GM19099 (cell line): Measurements from ENCODE around the gene HMCN1.

Experiments used
- POLR2A ChIP-seq: IDR thresholded peaks from 3 replicates; pipeline ENCODE4 v1.6.1; 2011; ENCODE audit warnings: low read depth; ENCODE audit not compliant: insufficient read length; ENCODE audit errors: extremely low read depth

The HMCN1 gene

DNA sequence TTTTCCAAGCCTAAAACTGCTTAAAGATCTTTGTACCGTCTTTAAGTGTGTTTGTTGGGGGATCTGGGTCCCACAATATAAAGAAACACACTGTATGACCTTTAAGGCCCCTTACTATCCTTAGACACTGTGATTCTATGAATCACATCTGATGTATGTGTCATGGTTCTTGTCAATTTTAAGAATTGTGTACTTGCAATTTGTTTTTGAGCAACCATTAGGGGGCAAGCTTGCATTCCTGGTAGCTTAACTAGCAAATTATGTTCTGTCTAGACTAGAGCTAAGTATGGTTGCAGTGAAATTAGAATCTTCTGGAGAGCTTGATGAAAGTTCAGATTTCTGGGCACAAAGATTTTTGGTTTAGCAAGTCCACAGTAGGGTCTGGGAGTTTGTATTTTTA lies 421.4 kb downstream of the HMCN1 start:
- no peak for TF ChIP-seq POLR2A

DNA sequence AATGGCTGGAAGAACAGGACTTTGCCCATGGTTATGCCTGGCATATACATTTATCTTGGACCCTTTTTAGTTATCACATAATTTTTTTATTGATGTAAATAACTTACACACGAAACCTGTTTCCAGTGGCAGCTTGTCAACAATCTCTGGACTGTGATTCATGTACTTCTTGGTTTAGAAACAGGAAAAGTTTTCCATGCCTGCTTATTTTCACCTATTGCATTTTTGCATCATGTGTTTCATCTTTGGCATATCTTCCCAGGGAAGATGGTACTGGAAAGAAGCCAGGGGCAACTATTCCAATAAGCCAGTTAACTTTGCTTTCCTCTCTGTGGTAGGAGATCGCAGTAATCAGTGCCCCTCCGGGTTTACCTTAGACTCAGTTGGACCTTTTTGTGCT lies 430.6 kb downstream of the HMCN1 start:
- TF ChIP-seq POLR2A, result no peak

GRCh38 chr1:186165303-186165702 lies 431.1 kb downstream of the HMCN1 start:
- no peak for TF ChIP-seq POLR2A

GRCh38 chr1:186167096-186167668 lies 433.0 kb downstream of the HMCN1 start:
- no peak for TF ChIP-seq POLR2A

DNA sequence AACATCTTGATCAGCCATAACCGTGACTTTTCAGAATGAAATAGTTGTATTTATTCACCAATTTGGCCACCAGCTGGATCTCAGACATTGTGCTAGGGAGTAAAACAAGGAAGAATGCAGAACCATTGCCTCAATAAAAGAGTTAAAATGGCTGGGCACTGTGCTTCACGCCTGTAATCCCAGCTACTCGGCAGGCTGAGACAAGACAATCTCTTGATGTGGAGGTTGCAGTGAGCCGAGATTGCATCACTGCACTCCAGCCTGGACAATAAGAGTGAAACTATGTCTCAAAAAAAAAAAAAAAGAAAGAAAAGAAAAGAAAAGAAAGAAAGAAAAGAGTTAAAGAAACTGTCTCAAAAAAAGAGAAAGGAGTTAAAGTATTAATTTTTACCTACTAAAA lies 441.4 kb downstream of the HMCN1 start:
- no peak for TF ChIP-seq POLR2A

- no peak for TF ChIP-seq POLR2A
Observed at GRCh38 chr1:186178426-186179043, 444.3 kb downstream of the HMCN1 start.

- TF ChIP-seq POLR2A, result no peak
Observed at GRCh38 chr1:186179231-186179630, 445.0 kb downstream of the HMCN1 start.

GRCh38 chr1:186183219-186183618 lies 449.0 kb downstream of the HMCN1 start:
- no peak for TF ChIP-seq POLR2A

GRCh38 chr1:186183970-186184628 lies 449.9 kb downstream of the HMCN1 start:
- no peak for TF ChIP-seq POLR2A

- TF ChIP-seq POLR2A, result no peak
Observed at GRCh38 chr1:186187601-186188000, 453.4 kb downstream of the HMCN1 start.

DNA sequence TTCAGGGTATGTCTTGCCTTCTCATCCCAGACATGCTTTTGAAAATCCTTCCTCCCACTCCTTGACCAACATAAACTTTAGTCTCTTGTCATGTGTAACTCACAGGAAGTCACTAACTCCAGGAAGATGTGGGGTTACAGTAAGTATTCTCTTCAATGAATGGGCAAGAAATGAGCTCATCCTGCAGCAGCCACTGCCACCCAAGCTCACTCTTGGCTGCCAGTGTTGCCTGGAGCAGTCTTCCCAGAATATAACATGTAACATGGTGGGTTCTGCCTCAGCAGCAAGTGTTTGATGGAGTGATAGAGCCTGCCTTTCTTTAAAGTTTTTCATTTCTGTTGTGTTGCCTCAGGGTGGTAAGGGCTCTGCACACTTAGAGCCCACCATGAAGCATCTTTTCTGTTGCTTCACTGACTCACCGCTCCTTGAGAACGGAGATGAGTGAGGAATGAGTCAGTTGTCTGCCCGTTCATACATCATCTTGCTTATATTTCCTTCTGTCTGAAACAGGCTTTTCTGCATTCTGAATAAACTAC lies 453.9 kb downstream of the HMCN1 start:
- no peak for TF ChIP-seq POLR2A

DNA sequence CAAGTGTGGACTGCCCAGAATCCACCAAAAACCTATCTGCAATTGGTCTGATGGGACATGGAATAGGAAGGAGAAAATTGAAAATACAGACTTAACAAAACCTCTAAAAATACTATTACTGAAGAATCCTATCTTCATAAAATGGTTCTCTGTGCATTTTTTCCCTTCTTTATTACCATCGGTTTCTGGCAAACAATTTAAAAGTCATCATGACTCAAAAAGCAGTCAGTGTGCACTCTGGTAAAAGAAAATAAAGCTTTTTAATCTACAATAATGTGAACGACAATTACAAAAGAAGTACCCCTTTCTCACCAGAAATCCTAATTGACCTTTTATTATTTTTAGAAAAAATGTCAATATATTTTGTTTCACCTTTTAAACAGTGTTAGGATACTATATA lies 454.5 kb downstream of the HMCN1 start:
- TF ChIP-seq POLR2A, result no peak

DNA sequence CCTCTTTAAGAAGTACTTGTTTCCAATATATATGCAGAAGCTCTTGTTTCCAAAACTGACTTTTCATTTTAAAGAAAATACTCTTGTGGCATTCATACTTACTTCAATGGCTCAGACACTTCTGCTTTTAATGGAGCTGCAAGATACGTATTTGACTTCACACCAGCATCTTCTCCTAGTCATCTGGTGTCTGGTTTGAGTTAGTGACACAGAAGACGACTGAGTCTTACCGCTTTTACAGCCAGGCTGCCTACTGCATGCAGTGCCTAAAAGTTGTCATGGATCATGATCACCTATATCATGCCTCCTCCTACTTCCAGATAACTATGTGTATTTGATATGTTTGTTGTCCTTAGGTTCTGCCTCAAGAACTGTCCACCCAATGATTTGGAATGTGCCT lies 455.0 kb downstream of the HMCN1 start:
- TF ChIP-seq POLR2A, result no peak

DNA sequence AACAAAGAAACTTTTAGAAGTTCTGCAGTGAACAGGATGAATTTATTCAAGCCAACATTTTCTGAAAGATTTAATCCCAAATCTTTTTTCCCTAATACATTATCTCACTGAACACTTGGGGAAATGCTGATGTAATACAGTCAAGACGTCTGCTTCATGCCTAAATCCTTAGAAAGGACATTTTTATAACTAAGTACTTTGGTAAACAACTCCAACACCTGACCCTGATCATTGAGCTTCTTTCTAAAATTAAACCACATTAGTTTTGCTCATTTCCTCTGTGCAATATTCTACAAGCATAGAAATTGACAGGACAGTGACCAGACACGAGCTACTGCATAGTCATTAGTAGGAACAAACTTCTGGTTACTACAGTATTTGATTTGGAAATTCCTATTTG lies 457.3 kb downstream of the HMCN1 start:
- no peak for TF ChIP-seq POLR2A

- TF ChIP-seq POLR2A, result no peak
Observed at GRCh38 chr1:186193224-186193623, 459.0 kb downstream of the HMCN1 start.

- TF ChIP-seq POLR2A, result no peak
Observed at GRCh38 chr1:186194107-186194756, 460.0 kb downstream of the HMCN1 start.
